ENCODE results near the gene CEP170.

Gene CEP170

GRCh38 chr1:243254233-243254926 is 701 bp downstream of the CEP170 start:
- H3K4me1 ChIP-seq (ENCODE audit: insufficient read depth, low read length) = peaks cover 36% of the 10 kb centered on the region
- peak overlapping the region; percentile 83 for H3K9ac ChIP-seq (ENCODE audit: low read depth, low read length)
- peaks cover 9% of the 10 kb centered on the region; the same call in 1 of the 2 replicates for H4K20me1 ChIP-seq (ENCODE audit: insufficient read depth, low read length)
- H3K27ac ChIP-seq (ENCODE audit: low read length) = peak overlapping the region; percentile 98
- H3K27me3 ChIP-seq (ENCODE audit: insufficient read depth, low read length, poor library complexity) = no peaks in the 10 kb centered on the region
- peak overlapping the region; percentile 41 to 70 for H3K4me3 ChIP-seq (ENCODE audit: low read depth in 1 of 2, low read length in 2 of 2)
- DNase-seq = peak; percentile 68
- peaks cover 94% of the 10 kb centered on the region for H3K79me2 ChIP-seq (ENCODE audit: insufficient read depth, low read length)
- TF ChIP-seq EZH2 (IDR thresholded peaks at IDR 0.05; ENCODE audit: borderline replicate concordance, low read depth, low read length, severe bottlenecking) = no peak
- peak; percentile 1 for TF ChIP-seq CTCF (IDR thresholded peaks at IDR 0.05; ENCODE audit: borderline replicate concordance, extremely low read depth, low read length, poor library complexity, severe bottlenecking)
- H3K9me3 ChIP-seq (ENCODE audit: insufficient read depth, low read length, severe bottlenecking) = no peaks in the 10 kb centered on the region
- no peaks in the 10 kb centered on the region for H3K36me3 ChIP-seq (ENCODE audit: insufficient read depth, low read length)
- H3K4me2 ChIP-seq (ENCODE audit: insufficient read depth, low read length) = peak overlapping the region; percentile 73
- ATAC-seq (ENCODE audit: insufficient read depth, low read depth) = peak; percentile 31
- peak overlapping the region; percentile 87 for H2AFZ ChIP-seq (ENCODE audit: low read depth, low read length)

- Histone ChIP-seq H3K4me1 (ENCODE audit: insufficient read depth, low read length) (peaks cover 36% of the 10 kb centered on the region), H3K9me3 (ENCODE audit: insufficient read depth, low read length, severe bottlenecking) (no peaks in the 10 kb centered on the region), H3K36me3 (ENCODE audit: insufficient read depth, low read length) (no peaks in the 10 kb centered on the region), H3K27ac (ENCODE audit: low read length) (peak overlapping the region; percentile 98), H3K4me2 (ENCODE audit: insufficient read depth, low read length) (peak overlapping the region; percentile 73), H3K4me3 (ENCODE audit: low read depth in 1 of 2, low read length in 2 of 2) (peak overlapping the region; percentile 41 to 70), H3K27me3 (ENCODE audit: insufficient read depth, low read length, poor library complexity) (no peaks in the 10 kb centered on the region), H2AFZ (ENCODE audit: low read depth, low read length) (peak overlapping the region; percentile 87; the same call in 1 of the 2 replicates), H4K20me1 (ENCODE audit: insufficient read depth, low read length) (peaks cover 12% of the 10 kb centered on the region), H3K79me2 (ENCODE audit: insufficient read depth, low read length) (peaks cover 96% of the 10 kb centered on the region), H3K9ac (ENCODE audit: low read depth, low read length) (peak overlapping the region; percentile 83)
- no peak for TF ChIP-seq EZH2 (IDR thresholded peaks at IDR 0.05; ENCODE audit: borderline replicate concordance, low read depth, low read length, severe bottlenecking)
- TF ChIP-seq CTCF (IDR thresholded peaks at IDR 0.05; ENCODE audit: borderline replicate concordance, extremely low read depth, low read length, poor library complexity, severe bottlenecking) = no peak
- ATAC-seq (ENCODE audit: insufficient read depth, low read depth) = no peak
- DNase-seq = no peak
These were observed 1.2 kb downstream of the CEP170 start for GRCh38 chr1:243253926-243254232.

DNA sequence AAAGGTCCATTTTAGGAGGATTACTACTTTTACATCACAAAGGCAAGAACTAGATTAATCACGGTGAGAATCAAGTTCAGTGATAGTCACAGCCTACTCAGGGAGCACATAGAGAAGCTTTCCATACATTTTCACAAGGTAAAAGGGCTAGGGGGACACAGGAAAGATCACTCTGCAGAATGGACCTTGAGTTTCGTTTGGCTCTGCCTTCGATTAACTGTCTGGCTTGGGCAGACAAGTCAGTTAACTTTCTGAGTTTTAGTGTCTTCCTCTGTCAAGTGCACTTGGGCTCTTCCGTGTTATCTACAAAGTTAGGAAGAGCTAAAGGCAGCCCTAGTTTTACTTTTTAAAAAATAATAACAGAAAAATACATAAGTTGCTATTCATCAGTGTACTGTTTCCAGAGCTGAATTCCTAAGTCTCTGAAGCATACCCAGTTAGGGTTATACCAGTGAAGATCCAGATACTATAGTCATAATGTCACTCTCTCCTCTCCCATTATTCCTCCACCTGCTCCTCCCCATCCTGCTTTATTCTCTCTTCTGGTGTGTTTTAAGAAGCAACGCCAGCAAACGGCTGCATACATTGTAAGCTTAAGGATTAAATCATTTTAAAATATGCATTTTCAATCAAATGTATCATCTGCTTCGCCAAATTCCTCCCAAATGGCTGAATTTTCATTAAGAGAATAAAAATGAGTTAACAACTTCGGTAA is 1.7 kb downstream of the CEP170 start:
- peak overlapping the region; percentile 73 for H3K4me2 ChIP-seq (ENCODE audit: insufficient read depth, low read length)
- ATAC-seq (ENCODE audit: insufficient read depth, low read depth) = no peak
- H3K9ac ChIP-seq (ENCODE audit: low read depth, low read length) = peak overlapping the region; percentile 83
- no peak overlapping the region for H2AFZ ChIP-seq (ENCODE audit: low read depth, low read length)
- H3K27me3 ChIP-seq (ENCODE audit: insufficient read depth, low read length, poor library complexity) = no peaks in the 10 kb centered on the region
- H3K79me2 ChIP-seq (ENCODE audit: insufficient read depth, low read length) = peaks cover 96% of the 10 kb centered on the region
- peak overlapping the region; percentile 98 for H3K27ac ChIP-seq (ENCODE audit: low read length)
- no peaks in the 10 kb centered on the region for H3K9me3 ChIP-seq (ENCODE audit: insufficient read depth, low read length, severe bottlenecking)
- H3K36me3 ChIP-seq (ENCODE audit: insufficient read depth, low read length) = no peaks in the 10 kb centered on the region
- no peak for TF ChIP-seq CTCF (IDR thresholded peaks at IDR 0.05; ENCODE audit: borderline replicate concordance, extremely low read depth, low read length, poor library complexity, severe bottlenecking)
- TF ChIP-seq EZH2 (IDR thresholded peaks at IDR 0.05; ENCODE audit: borderline replicate concordance, low read depth, low read length, severe bottlenecking) = no peak
- H3K4me1 ChIP-seq (ENCODE audit: insufficient read depth, low read length) = peaks cover 33% of the 10 kb centered on the region
- peaks cover 17% of the 10 kb centered on the region for H4K20me1 ChIP-seq (ENCODE audit: insufficient read depth, low read length)
- DNase-seq = no peak
- H3K4me3 ChIP-seq (ENCODE audit: low read depth in 1 of 2, low read length in 2 of 2) = peak overlapping the region; percentile 41 to 70; a peak in 3 of 4 replicates
